GM12892 (cell line): ENCODE data around the gene ERBB4.

ENCODE experiments used
- DNase-seq: peaks from one replicate; pipeline ENCODE4 v3.0.0; 2011; ENCODE audit not compliant: insufficient read length
- FAIRE-seq: peaks from 2 replicates; lab custom pipeline; 2011; peaks lifted over from hg19 to GRCh38; lab: Jason Lieb, UNC
- POLR2A ChIP-seq: IDR thresholded peaks from 2 replicates; pipeline ENCODE4 v1.6.1; 2011; ENCODE audit warnings: low read depth, low read length, control low read depth
- POLR2AphosphoS5 ChIP-seq: IDR thresholded peaks from 2 replicates; pipeline ENCODE4 v1.6.1; 2011; ENCODE audit warnings: low read depth, low read length, control low read depth
- TAF1 ChIP-seq: IDR thresholded peaks from 2 replicates; pipeline ENCODE4 v1.6.1; 2011; ENCODE audit warnings: low read depth, mild to moderate bottlenecking, control low read depth, low read length, borderline replicate concordance

The ERBB4 gene

DNA sequence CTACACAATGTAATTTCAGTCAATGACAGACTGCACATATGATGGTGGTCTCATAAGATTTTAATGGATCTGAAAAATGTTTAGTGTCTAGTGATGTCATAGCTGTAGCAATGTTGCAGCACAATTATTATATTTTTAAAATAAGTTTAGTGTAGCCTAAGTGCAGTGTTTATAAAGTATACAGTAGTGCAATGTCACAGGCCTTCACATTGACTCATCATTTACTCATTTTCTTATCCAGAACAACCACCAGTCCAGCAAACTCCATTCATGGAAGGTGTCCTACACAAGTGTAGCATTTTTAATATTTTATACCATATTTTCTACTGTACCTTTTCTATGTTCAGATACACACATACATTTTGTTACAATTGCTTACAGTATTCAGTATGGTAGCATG is 663.1 kb downstream of the ERBB4 start:
- FAIRE-seq (no peak), DNase-seq (no peak)
- TF ChIP-seq POLR2A = no peak
- no peak for TF ChIP-seq TAF1
- no peak for TF ChIP-seq POLR2AphosphoS5

DNA sequence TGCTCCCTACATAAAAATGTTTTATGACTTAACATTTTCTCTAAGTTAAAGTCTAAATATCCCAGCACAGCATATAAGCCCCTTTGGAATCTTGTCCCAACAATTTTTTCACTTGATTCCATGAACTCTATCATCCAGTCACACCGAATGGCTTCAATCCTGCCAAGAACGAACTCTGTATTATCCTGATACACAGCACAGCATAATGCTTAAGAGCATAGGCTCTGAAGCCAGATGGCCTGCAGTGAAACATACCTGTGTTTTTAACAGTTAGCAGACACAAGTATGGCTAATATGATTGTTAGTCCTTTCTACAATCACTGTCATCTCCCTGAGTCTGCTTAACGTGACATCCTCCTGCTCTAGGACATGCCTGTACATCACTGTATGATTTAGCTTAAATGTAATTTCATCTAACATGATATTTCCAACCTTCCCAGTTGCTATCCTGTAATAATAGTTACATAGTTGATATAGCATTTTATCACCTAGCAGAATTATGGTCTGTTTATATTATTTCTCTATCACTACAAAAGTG is 669.5 kb downstream of the ERBB4 start:
- FAIRE-seq (no peak), DNase-seq (no peak)
- TF ChIP-seq TAF1 (no peak), POLR2A (no peak), POLR2AphosphoS5 (no peak)

DNA sequence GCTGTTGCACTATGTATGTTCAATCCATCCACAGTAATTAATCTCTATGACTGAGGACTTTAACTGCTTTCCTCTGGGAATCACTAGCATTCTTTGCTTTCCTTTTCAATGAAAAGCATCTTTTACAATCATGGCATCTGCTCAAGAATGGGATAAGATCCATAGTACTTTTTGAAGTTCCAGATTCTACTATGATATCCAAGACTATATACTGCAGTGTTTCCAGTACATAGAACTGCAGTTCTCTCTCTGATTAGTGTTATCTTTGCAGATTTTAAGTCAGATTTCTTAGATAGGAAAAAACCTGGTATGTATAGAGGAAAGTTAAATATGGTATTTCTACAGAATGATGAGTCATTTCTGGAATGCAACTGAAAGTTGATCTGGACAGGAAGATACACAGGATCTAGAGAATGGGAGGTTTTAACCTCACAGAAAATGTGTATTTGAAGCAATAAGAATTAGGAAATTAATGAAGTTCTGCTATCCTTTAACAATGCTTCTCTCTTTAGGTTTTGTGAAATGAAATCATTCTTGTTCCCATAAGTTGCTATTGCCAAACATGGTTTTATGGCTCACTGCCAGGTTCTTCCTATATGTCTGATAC is 670.7 kb downstream of the ERBB4 start:
- FAIRE-seq (peak; percentile 57), DNase-seq (no peak)
- TF ChIP-seq POLR2A (no peak), POLR2AphosphoS5 (no peak), TAF1 (no peak)

DNA sequence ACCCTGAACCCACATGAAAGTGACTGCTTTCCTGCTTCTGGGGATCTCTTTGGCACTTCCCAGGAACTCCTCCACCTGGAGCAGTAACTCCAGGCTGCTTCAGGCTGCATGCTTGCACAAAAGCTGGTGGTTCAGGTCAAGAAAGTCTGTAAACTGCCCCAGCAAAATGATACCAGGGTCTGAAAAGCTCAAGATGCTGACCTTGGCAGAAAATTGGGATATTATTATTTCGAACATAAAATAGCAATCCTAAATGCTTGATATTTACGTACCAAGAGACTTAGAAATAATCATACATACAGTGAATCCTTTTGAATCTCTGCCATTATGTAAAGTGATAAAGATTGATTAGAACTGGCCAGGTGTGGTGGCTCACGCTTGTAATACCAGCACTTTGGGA is 674.3 kb downstream of the ERBB4 start:
- TF ChIP-seq TAF1 = no peak
- FAIRE-seq = no peak
- DNase-seq = no peak

DNA sequence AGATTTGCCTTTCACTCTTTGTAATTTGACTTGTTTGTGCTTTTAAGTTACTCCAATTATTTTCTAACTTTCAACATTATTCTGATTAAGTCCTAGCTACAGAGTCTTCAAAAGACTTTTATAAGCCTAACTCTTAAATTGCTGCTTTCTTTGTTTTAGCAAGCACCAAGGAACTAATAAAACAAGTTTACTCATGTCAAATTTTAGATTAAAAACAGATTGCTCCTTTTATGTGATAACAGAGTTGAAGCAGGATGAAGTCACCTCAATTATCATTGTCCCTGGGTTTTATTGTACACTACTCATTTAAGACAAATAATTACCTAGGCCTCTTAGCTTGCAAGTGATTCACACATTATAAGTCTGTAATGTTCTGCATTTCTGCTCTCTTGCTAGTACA is 678.4 kb downstream of the ERBB4 start:
- no peak for FAIRE-seq
- no peak for TF ChIP-seq TAF1
- no peak for TF ChIP-seq POLR2AphosphoS5
- no peak for TF ChIP-seq POLR2A

DNA sequence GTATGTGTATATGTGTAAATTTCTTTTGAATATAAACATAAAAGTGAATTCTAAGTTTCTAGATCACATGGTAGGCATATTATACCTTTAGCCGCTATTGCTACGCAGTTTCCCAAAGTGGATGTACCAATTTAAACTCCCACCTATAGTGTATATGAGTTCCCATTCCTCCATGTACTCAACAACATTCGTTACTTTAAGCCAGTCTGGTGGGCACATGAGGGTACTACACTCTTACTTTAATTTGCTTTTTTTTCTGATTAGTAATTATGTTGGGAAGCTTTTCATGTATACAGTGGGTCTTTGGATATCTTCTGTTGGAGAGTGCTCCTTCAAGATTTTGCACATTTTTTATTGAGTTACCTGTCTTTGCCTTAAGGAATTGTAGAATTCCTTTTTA is 683.8 kb downstream of the ERBB4 start:
- no peak for DNase-seq

More for the DNA sequence above, 678.4 kb downstream of the ERBB4 start:
- DNase-seq = no peak

DNA sequence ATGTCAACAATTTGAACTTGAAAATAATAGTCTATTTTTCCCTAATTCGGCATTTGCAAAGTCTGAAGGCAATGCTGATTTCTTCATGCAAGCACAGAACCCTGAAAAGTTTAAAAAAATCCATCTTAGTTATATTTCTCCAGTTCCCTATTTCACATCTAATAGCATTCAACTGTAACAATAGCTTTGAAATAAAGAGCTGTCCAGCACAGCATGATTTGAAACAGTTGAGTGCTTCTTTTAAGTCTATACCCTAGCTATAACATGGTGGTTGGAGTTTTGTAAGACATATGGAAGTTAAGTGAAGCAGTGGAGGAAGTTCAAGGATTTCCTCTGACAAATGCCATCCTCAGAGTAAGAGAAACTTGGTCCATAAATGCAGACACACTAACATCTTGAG is 691.9 kb downstream of the ERBB4 start:
- no peak for DNase-seq
- FAIRE-seq = no peak
- TF ChIP-seq TAF1 (no peak), POLR2A (no peak), POLR2AphosphoS5 (no peak)

More for the DNA sequence above, 683.8 kb downstream of the ERBB4 start:
- no peak for FAIRE-seq
- TF ChIP-seq TAF1 (no peak), POLR2A (no peak), POLR2AphosphoS5 (no peak)

DNA sequence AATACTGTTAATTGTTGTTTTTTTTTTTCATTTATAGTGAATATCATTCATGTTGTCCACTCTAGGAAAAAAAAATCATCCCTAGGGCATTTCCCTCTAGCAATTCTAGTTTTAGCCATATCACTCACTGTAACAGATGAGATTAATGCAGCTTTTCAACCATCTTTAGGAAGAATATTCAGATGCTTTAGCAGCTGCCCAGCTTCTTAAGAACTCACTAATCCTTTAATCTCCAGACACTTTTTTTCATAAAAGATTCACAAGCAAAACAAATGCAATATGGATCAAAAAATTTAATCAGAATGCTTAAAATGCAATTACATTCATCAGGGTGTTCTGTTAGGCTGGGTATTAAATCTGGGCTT is 692.6 kb downstream of the ERBB4 start:
- no peak for TF ChIP-seq POLR2AphosphoS5
- no peak for TF ChIP-seq TAF1
- TF ChIP-seq POLR2A = no peak
- no peak for FAIRE-seq

DNA sequence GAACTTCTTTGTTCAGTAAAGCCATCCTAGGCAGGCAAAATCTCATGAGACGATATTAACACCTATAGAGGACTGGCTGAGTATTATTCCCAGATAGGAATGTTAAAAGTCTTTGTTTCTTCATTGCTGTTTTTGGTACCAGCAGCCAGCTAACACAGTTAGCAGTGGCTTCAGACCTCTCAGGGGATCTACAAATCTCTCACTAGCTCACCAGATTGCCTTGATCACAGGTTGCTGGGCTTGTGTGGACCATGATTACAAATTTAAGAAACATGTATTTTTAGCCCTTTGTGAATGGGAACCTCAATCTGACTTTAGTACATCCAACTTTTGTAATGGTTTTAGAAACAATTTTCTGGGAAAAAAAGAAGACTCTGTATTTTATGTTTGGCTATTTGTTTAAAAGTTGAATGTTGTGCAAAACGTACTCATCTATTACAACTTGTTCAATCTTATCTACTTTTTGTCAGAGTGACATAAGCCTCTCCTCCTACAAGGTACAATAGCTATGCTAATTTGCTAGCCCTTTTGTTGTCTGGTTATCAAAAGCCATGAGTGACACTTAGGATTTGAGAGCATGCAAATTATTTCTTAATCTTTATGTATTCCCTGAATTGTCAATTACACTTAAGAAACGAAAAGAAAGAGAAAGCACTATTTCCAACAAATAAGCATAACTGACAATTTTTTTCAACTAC is 693.1 kb downstream of the ERBB4 start:
- no peak for FAIRE-seq
- no peak for DNase-seq

More for the DNA sequence above, 692.6 kb downstream of the ERBB4 start:
- DNase-seq = no peak

DNA sequence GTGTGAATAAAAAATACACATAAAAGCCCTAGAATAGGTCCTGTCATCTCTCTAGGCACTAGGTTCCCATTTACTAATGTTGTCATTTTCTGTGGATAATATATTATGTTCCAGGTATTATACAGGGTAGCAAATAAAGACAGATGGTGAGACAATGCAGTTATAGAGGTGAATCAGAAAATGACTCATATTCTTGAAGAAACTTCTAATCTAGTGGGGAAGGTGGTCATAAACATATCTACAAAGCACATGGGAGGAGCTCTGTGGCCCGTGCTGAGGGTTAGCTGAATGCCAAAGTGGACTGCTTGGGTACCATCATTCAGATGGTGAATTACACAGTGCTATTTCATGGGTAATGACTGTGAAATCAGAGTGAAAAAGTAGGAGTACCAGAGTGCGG is 700.9 kb downstream of the ERBB4 start:
- no peak for TF ChIP-seq POLR2AphosphoS5
- TF ChIP-seq TAF1 = no peak
- DNase-seq (no peak), FAIRE-seq (no peak)

More for the DNA sequence above, 693.1 kb downstream of the ERBB4 start:
- TF ChIP-seq TAF1 (no peak), POLR2A (no peak)

DNA sequence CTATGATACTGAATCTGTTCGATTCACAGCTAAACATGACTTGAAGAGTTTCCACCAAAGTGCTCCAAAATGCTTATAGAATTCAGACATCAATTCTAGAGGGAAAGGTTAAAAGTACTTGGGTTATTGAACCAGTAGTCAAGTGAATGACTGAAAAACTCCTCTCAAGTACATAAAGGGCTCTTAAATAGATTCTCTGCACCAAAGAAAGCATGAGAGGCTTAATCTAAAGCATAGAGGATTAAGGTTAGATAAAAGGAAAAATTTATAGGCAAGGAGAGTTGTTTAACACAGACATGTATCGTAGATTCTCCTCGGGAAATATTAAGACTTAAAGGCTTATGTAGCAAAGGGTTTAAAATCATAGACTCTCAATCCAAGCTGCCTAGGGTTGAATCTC is 701.4 kb downstream of the ERBB4 start:
- TF ChIP-seq TAF1 (no peak), POLR2AphosphoS5 (no peak), POLR2A (no peak)
- FAIRE-seq (no peak), DNase-seq (no peak)

DNA sequence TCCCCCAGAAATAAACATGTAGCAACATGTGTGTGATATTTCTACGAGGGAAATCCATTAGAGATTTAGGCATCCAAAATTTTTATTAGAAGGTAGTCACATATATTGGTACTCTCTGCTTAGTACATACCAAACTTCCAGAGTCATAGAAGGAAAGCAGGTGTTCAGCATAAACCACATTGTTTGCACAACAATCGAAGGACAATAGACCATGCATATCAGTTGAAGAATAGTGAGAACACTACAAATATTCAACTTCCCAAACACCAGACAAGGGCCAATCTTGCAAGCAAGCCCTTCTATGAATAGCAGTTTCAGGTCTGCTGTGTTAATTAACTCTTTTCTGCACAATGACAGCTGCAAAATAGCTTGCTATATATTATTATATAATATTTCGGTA is 702.2 kb downstream of the ERBB4 start:
- FAIRE-seq (no peak), DNase-seq (no peak)
- TF ChIP-seq POLR2AphosphoS5 (no peak), TAF1 (no peak), POLR2A (no peak)
